Colon (tissue), 2 donors: ENCODE results near the gene PTPRD.

Experiments used
- FAIRE-seq: peaks from 2 replicates; lab custom pipeline; 2012; peaks lifted over from hg19 to GRCh38; lab: Jason Lieb, UNC
- donor health status: control.
- donor health status: control.

Gene PTPRD

DNA sequence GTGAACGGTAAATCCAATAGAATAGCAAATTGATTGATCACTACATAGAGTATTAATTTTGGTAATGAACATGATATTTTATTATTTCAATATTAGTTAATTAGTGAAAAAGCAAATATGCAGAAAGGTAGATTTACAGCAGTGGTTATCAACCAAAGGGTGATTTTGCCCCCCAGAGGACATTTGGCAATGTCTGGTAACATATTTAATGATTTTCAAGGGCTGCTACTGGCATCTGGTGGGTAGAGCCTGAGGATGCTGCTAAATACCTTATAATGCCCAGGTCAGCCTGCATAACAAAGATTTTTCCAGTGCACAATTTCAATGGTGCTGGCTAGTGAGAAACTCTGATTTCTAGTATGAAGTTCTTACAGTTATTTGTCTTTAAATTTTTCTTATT lies 1313.7 kb downstream of the PTPRD start:
- FAIRE-seq: no peak

DNA sequence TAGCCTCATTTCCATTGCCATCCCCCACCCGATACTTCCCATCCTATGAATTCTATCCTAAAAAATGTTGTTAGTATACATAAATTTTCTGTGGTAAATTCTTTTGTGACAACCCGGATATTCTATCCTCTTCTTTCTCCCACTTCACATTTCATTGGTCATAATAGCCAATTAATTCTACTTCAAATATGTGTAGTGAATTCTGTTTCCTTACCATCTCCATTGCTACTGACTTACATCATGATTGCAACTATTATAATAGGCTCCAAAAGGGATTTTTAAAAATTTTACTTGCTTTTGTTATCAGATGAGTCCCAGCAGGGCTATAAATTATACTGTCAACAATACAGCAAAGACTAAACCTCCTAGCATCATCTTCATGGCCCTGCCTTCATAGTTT lies 1326.8 kb downstream of the PTPRD start:
- FAIRE-seq: no peak

DNA sequence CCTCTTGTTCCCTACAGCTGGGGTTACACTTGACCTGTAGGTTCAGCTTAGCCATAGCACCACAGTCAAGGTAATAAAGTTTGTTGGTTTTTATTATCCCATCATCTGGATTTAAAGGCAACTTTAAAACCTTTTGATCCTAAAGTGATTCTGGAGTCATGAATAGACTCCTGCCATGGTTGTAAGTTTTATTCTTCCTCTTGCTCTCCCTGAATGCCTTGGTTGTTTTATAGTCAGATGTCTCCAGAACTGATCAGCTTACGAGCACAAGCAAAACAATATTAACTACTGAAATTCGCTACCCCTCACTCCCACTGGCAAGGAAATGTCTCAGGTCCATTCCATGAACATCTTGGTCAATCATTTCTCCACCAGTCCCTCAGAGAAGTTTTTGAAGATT lies 1328.6 kb downstream of the PTPRD start:
- FAIRE-seq: no peak

DNA sequence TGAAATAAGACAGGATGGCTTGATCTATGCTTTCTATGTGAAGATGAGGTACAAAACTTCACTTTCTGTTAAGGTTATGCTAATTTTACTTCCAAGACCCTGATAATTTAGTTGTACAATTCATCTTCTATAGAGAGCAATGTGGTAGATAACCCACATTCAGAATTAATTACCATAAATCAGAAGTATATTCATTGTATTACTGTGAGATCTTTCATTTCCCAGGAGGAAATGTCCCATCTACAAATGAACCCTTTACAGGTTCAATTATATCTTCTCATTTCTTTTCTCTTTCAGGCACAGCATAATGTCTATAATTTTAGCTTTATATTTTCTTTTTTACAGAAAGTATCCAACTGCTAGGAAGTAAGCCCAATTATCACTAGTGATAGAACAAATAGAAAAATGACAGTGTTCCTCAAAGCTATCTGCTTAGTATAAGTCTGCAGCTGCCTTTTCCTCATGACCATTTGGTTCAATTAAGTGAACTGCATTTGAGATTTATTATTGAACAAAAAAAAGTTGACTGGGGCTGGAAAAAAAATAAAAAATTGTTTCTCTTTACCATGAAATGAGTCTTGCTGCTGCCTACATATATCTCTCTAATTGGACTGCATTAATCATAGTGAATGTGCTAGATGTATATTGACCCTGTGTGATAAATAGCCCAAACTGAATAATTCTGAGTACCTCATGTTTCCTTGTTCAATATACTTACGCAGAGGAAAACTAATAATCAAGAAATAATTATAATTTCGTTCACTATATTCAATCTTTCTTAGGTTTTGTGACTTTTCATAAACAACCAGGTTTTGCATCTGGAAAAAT lies 1329.4 kb downstream of the PTPRD start:
- no peak for FAIRE-seq

DNA sequence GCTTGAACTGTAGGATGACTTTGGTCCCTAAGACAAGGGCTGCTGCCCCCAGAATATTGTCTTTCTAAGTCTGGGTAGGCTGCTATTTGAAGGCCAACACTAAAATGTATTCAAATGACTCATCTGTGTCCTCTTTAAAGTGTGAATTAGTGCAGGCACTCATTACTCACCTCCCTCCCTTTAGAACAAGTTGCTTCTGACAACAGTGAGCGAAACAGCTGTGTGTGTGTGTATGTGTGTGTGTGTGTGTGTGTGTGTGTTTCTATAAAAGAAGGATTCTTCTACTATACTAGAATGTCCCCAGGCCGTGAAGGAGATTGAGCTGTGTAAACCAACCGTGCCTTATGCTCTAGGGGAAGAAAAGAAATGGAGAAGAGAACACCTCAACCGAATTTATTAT lies 1337.2 kb downstream of the PTPRD start:
- FAIRE-seq: no peak

GRCh38 chr9:9257999-9258498 lies 1354.8 kb downstream of the PTPRD start:
- FAIRE-seq: no peak

DNA sequence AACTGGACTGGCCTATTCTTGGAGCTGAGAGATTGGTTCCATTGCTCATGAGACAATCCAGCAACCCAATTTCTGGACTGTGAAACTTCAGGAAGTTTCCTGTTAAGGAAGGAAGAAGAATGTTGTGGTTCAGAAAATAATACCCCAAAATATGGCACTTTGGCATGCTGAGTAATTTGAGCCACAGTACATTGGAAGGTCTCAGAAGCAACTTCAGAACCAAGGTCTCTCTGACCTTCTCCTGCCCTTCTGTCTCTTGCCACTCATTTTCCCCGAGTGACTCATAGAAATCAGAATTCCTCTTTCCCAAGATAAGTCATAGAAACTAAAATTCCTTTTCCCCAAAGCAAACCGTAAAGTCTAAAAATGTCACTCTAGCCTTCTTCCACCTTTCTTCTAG lies 1366.1 kb downstream of the PTPRD start:
- FAIRE-seq: no peak

DNA sequence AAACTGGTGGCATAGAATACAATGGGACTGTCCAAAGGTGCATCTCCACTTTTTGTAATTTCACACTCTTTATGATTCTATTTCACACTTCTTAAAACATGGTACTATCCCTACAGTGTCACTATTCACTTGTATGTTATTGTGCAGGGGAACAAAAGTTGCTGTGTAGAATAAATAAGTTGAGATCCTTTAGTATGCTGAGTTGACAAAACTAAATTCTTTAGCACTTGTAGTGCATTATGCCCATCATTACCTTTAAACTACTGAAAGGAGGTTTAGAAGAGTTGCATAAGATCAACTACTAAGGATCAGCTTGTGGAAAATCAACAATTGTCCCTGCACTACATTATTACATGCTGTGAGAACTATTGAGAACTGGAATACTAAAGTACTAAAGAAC lies 1380.9 kb downstream of the PTPRD start:
- no peak for FAIRE-seq

DNA sequence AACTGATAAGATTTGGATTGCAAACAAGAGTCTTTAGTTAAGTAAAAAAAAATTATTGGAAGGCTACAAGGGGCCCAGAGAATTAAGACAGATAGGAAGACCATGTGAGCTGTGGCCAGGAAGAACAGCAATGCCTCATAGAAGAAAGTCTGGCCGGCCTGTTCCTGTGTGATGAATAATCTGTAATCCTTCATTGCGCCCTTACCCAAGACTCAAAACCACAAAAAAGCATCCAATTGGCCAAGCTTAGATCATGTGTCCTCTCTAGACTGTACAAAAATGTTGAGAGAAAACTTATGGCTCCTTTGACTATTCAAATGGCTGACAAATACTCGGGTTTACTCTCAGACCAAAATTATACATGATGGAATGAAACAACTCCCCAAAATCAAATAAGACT lies 1383.5 kb downstream of the PTPRD start:
- no peak for FAIRE-seq

- no peak for FAIRE-seq
Observed at GRCh38 chr9:9223175-9223574, 1389.6 kb downstream of the PTPRD start.

- no peak for FAIRE-seq
Observed at GRCh38 chr9:9222730-9223129, 1390.1 kb downstream of the PTPRD start.

DNA sequence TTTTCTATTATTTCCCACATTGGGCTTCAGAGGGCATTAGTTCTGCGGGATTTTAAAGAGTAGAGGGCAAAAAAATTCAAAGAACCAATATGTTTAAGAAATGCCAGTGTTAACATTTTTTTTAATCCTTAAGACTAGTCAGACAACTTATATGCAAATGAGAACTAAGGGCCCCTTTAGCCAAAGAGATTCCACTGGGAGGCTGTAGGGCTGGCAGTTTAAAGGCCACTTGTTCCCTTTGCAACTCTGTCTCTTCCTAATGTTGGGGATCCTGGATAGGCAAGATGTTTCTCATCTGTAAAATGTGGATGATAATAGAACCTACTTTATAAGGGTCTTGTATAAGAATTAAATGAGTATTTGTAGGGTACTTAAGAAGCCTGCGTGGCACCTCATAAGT lies 1395.9 kb downstream of the PTPRD start:
- no peak for FAIRE-seq

- FAIRE-seq: no peak
Observed at GRCh38 chr9:9215050-9215449, 1397.8 kb downstream of the PTPRD start.

- no peak for FAIRE-seq
Observed at GRCh38 chr9:9214066-9214465, 1398.7 kb downstream of the PTPRD start.

DNA sequence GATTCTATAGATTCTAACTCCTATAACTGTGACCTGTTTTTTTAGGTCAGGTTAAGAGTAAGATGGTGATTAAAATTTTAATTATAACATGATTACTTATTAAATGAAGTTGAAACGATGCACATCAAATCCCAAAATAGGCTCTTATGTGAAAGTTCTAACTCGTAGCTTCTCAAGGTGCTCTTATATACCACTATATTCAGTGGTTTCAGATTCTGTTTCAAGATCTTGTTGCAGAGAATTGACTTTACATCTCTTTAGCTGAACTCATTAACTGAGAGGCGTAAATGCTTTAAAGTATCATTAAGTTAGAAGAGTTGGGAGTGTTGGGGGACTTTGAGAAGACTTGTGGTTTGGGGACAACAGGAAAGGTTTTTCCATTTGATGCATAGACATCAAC lies 1399.8 kb downstream of the PTPRD start:
- FAIRE-seq: no peak

DNA sequence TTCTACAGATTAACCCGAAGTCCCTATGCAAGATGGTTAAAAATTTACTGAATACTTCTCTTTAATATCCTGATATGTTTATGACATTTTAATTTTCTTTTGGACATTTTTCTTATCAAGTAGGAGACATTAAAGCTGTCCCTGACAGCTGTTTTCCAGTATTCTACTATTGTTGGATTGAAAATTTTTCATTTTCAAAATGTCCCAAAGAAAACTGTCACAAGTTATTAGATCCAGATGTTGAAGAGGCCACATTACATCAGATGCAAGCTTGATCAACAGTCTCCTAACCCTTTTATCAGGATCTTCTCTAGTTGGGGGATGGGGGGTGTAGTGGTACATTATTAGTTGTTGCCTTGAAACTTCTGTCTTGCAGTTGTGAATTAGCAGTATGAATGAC lies 1410.5 kb downstream of the PTPRD start:
- FAIRE-seq: no peak

DNA sequence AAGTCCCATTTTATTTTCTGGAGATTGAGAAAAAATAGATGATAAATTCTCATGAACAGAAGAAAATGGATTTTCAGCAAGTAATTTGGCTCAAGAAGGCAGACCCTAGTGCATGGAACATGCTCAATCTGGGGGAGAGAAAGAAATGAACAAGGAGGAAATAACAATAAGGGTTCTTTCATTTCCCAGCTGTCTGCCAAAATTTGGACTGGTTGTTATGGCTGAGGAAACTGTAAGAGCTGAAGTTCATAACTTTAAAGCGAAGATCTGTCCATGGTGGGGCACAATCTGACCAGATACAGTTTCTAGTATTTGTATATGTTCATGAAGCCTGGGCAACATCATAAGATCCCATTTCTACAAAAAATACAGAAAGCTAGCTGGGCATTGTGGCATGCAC lies 1426.7 kb downstream of the PTPRD start:
- FAIRE-seq: no peak

- FAIRE-seq: no peak
Observed at GRCh38 chr9:9182431-9182830, 1430.4 kb downstream of the PTPRD start.

GRCh38 chr9:9177081-9177480 lies 1435.7 kb downstream of the PTPRD start:
- no peak for FAIRE-seq

GRCh38 chr9:9174358-9174757 lies 1438.4 kb downstream of the PTPRD start:
- FAIRE-seq: no peak

DNA sequence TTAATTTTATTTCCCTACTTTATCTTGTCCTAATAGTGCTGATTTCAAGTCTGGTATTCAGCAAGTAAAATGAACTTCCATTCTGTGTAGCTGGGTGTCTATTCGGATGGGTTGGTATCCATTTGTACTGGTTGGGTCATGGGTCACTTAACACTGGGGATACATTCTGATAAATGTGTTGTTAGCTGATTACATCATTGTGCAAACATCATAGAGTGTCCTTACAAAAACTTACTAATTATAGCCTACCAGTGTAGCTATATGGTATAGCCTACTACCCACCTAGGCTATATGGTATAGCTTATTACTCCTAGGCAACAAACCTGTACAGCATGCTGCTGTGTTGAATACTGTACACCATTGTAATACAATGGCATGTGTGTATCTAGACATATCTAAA lies 1439.5 kb downstream of the PTPRD start:
- no peak for FAIRE-seq

- FAIRE-seq: no peak
Observed at GRCh38 chr9:9170439-9171134, 1442.2 kb downstream of the PTPRD start.

DNA sequence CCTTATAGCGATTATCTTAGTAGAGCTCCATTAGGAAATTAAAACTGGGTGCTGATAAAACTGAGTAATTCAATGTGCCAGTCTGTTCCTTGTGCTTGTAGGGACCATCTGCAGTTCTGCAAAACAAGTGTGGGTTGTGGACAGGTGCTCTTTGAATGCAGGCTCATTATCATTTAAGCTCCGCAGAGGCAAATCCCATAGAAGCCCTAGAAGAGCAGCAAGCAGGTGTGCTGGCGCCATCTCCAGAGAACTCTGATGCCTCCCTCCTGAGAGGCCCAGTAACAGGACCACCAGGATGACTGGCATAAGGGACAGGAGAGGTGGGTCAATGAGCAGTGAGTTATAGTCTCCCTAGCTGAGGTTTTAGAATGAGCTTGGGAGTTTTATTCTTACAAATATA lies 1470.8 kb downstream of the PTPRD start:
- no peak for FAIRE-seq

GRCh38 chr9:9133526-9133925 lies 1479.3 kb downstream of the PTPRD start:
- no peak for FAIRE-seq
